SJCRH30 (cell line): Measurements from ENCODE around the gene KRTAP19-3. TPM values are rescaled to one million over a fixed set of nuclear protein-coding genes. Genes with fewer than 3 reads are reported as not detected.
"Not testable (repeated sequence)": the region's sequence is repeated elsewhere in the genome, so short reads cannot be mapped to it uniquely, and the experiment has no call there.

Experiments used
- DNase-seq, 2 experiments: peaks; one replicate each; pipeline ENCODE4 v3.0.0-alpha.2; 2015 to 2020
- H3K27ac ChIP-seq: fragments of 250-450 bp; sonication (Bioruptor Pico); 2 replicates; pipeline ENCODE4 v1.5.1; 2020; ENCODE audit warnings: mild to moderate bottlenecking, moderate library complexity
- H3K27me3 ChIP-seq: fragments of 250-450 bp; sonication (Bioruptor Pico); 2 replicates; pipeline ENCODE4 v1.5.1; 2020; ENCODE audit warnings: mild to moderate bottlenecking, moderate library complexity
- H3K36me3 ChIP-seq: fragments of 250-450 bp; sonication (Bioruptor Pico); 2 replicates; pipeline ENCODE4 v1.5.1; 2020; ENCODE audit warnings: mild to moderate bottlenecking, moderate library complexity
- H3K4me1 ChIP-seq: fragments of 250-450 bp; sonication (Bioruptor Pico); 2 replicates; pipeline ENCODE4 v1.5.1; 2020; ENCODE audit warnings: mild to moderate bottlenecking, moderate library complexity
- H3K4me3 ChIP-seq: fragments of 250-450 bp; sonication (Bioruptor Pico); 2 replicates; pipeline ENCODE4 v1.5.1; 2020; ENCODE audit warnings: mild to moderate bottlenecking, moderate library complexity
- H3K9me3 ChIP-seq: fragments of 250-450 bp; sonication (Bioruptor Pico); replicated peaks from 2 replicates; pipeline ENCODE4 v1.5.1; 2020; ENCODE audit warnings: mild to moderate bottlenecking, moderate library complexity
- total RNA-seq: library from RNA; depleted of rRNA; stranded (reverse); fragments of >200 nt; shearing (Covaris generic); gene quantifications from 2 replicates; pipeline ENCODE4 v1.2.3, GENCODE V29; 2014; rRNA removed

Gene KRTAP19-3
- total RNA-seq: not detected in 2 replicates

- Histone ChIP-seq H3K9me3 (no peaks in the 10 kb centered on the region), H3K27me3 (peaks cover 4% of the 10 kb centered on the region), H3K36me3 (no peaks in the 10 kb centered on the region), H3K4me3 (no peak within 1 kb of the TSS), H3K4me1 (no peaks in the 10 kb centered on the region), H3K27ac (no peak within 1 kb of the TSS)
- DNase-seq: no peak
Observed at GRCh38 chr21:30491963-30492428, at the start of gene KRTAP19-3. TSS of gene KRTAP19-3 (minus strand) at chr21:30492013. CDS start at chr21:30491957, 56 bp downstream.

DNA sequence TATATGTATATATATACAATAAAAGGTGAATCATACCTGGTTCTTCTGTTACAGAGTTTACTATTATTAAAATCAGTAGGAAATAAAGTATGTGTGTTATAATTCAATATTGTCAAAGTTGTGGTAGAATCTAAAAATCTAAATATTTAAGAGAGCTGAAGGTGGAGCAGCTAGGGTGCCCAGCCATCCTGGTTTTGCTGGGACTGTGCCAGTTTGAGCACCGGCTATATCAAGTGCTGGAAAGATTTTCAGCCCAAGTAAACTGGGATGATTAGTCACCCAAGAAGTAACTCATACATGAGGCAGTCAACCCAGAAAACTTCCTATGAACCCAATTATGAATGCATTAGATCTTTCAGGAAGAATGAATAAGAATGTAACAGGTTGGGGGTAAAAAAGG lies 27.1 kb upstream of the KRTAP19-3 start:
- no peak for DNase-seq
- H3K27me3 ChIP-seq: no peaks in the 10 kb centered on the region
- H3K4me3 ChIP-seq: no peak overlapping the region
- no peaks in the 10 kb centered on the region for H3K36me3 ChIP-seq
- no peak overlapping the region for H3K27ac ChIP-seq
- no peaks in the 10 kb centered on the region for H3K4me1 ChIP-seq
- no peaks in the 10 kb centered on the region for H3K9me3 ChIP-seq

- H3K9me3 ChIP-seq: no peaks in the 10 kb centered on the region
- no peaks in the 10 kb centered on the region for H3K36me3 ChIP-seq
- no peak for DNase-seq
- no peak overlapping the region for H3K4me3 ChIP-seq
- H3K4me1 ChIP-seq: no peaks in the 10 kb centered on the region
- no peak overlapping the region for H3K27ac ChIP-seq
- H3K27me3 ChIP-seq: no peaks in the 10 kb centered on the region
Observed at GRCh38 chr21:30515681-30516080, 23.9 kb upstream of the KRTAP19-3 start.

GRCh38 chr21:30505621-30506205 lies 13.9 kb upstream of the KRTAP19-3 start:
- not testable (repeated sequence) for H3K36me3 ChIP-seq, H3K4me3 ChIP-seq, H3K4me1 ChIP-seq, H3K27me3 ChIP-seq, H3K9me3 ChIP-seq, H3K27ac ChIP-seq
- DNase-seq: peak in 1 of 2 experiments; percentile 24

- Histone ChIP-seq H3K4me3 (no peak within 1 kb of the TSS), H3K4me1 (no peaks in the 10 kb centered on the region), H3K27ac (no peak within 1 kb of the TSS), H3K9me3 (no peaks in the 10 kb centered on the region), H3K36me3 (no peaks in the 10 kb centered on the region), H3K27me3 (no peaks in the 10 kb centered on the region; the same call in 1 of the 2 replicates)
- no peak for DNase-seq
Observed at GRCh38 chr21:30502041-30502440, 10.2 kb upstream of the KRTAP19-3 start, which contains the start of gene KRTAP19-5. TSS of gene KRTAP19-5 (minus strand) at chr21:30502141. CDS start at chr21:30502090, 51 bp downstream.

DNA sequence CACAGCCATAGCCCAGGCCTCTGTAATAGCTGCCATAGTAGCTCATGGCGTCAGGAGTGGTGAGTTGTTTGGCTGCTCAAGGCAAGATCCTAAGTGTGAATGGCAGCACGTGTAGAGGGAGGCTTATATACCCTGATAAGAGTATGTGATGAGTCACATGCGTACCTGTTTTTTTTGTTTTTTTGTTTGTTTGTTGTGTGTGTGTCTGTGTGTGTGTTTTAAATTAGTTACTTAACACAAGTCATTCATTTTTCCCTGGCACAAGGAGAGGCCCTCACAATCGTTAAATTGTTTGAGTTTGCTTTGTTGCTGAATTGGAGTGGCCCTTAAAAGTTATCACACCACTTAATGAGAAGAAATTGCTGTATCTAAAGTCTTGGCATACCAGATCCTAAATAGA lies 5.3 kb upstream of the KRTAP19-3 start, which contains the start of gene KRTAP19-4:
KRTAP19-4 (minus strand) TSS at position 101 of the 400 bp plus-strand sequence; CDS start at position 46, 55 bp downstream.
- no peak for DNase-seq
- H3K4me1 ChIP-seq: no peaks in the 10 kb centered on the region
- H3K27ac ChIP-seq: no peak within 1 kb of the TSS
- H3K4me3 ChIP-seq: no peak within 1 kb of the TSS
- no peaks in the 10 kb centered on the region for H3K36me3 ChIP-seq
- no peaks in the 10 kb centered on the region for H3K9me3 ChIP-seq
- no peaks in the 10 kb centered on the region; the same call in none of the 2 replicates for H3K27me3 ChIP-seq

- Histone ChIP-seq H3K4me1 (no peaks in the 10 kb centered on the region), H3K36me3 (no peaks in the 10 kb centered on the region), H3K4me3 (no peak within 1 kb of the TSS), H3K27me3 (peaks cover 4% of the 10 kb centered on the region), H3K27ac (no peak within 1 kb of the TSS), H3K9me3 (no peaks in the 10 kb centered on the region)
- DNase-seq: no peak
Observed at GRCh38 chr21:30487336-30487735, 4.5 kb downstream of the KRTAP19-3 start, which contains the start of gene KRTAP19-2. TSS of gene KRTAP19-2 (minus strand) at chr21:30487436. CDS start at chr21:30487348, 88 bp downstream.

DNA sequence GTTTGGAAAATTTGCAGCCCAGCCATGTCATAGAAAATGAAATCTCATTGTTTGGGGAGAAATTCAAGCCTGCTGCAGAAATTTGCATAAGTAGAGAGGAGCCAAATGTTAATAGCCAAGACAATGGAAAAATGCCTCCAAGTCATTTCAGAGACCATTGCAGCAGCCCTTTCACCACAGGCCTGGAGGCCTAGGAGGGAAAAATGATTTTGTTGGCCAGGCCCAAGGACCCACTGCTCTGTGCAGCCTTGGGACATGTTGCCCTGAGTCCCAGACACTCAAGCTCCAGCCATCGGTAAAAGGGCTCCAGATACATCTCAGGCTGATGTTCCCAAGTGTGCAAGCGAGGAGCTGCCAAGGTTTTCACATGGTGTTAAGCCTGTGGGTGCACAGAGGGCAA lies 5.6 kb downstream of the KRTAP19-3 start:
- H3K4me1 ChIP-seq: no peaks in the 10 kb centered on the region
- no peaks in the 10 kb centered on the region for H3K9me3 ChIP-seq
- peaks cover 4% of the 10 kb centered on the region; the same call in 1 of the 2 replicates for H3K27me3 ChIP-seq
- no peak for DNase-seq
- no peak overlapping the region for H3K27ac ChIP-seq
- H3K4me3 ChIP-seq: no peak overlapping the region
- no peaks in the 10 kb centered on the region for H3K36me3 ChIP-seq

DNA sequence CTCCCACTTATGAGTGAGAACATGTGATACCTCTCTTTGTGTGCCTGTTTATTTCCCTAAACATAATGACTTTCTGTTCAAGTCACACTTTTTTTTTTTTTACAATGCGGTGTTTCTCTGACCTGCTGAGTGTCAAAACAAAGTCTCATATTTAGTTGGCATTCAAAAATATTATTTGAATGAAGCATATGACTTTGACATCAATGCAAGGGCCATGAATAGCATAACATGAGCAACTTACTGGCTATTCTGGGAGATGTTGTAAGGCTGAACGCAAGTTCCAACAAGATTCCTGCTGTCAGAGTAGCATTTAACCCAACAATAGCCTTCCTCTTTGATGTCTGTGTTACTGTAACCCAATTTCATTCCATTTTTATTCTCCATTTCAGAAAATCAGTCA lies 9.7 kb downstream of the KRTAP19-3 start:
- H3K4me1 ChIP-seq: no peaks in the 10 kb centered on the region
- no peaks in the 10 kb centered on the region; the same call in 1 of the 2 replicates for H3K27me3 ChIP-seq
- H3K9me3 ChIP-seq: no peaks in the 10 kb centered on the region
- no peaks in the 10 kb centered on the region for H3K36me3 ChIP-seq
- no peak overlapping the region for H3K4me3 ChIP-seq
- no peak for DNase-seq
- H3K27ac ChIP-seq: no peak overlapping the region

DNA sequence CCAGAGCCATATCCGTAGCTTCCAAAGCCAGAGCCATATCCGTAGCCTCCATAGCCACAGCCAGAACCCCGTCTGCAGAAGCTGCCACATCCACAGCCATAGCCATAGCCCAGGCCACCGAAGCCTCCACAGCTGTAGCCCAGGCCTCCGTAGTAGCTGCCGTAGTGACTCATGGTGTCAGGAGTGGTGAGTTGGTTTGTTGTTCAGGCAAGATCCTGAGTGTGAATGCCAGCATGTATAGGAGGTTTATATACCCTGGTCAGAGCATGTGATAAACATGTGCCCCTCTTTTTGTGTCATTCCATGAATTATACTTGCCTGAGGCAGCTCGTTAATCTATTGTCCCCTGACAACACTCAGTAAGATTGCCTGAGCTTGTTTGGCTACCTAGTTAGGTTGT lies 11.7 kb downstream of the KRTAP19-3 start, which contains the start of gene KRTAP19-1:
KRTAP19-1 (minus strand) TSS at position 223 of the 400 bp plus-strand sequence; CDS start at position 173, 50 bp downstream.
- no peak within 1 kb of the TSS for H3K4me3 ChIP-seq
- DNase-seq: no peak
- no peak within 1 kb of the TSS for H3K27ac ChIP-seq
- H3K36me3 ChIP-seq: no peaks in the 10 kb centered on the region
- no peaks in the 10 kb centered on the region for H3K9me3 ChIP-seq
- H3K27me3 ChIP-seq: no peaks in the 10 kb centered on the region; the same call in 1 of the 2 replicates
- H3K4me1 ChIP-seq: no peaks in the 10 kb centered on the region

GRCh38 chr21:30479259-30479658 lies 12.6 kb downstream of the KRTAP19-3 start:
- no peak for DNase-seq
- H3K9me3 ChIP-seq: no peaks in the 10 kb centered on the region
- H3K4me1 ChIP-seq: no peaks in the 10 kb centered on the region
- no peaks in the 10 kb centered on the region; the same call in 1 of the 2 replicates for H3K27me3 ChIP-seq
- no peak overlapping the region for H3K27ac ChIP-seq
- H3K4me3 ChIP-seq: no peak overlapping the region
- no peaks in the 10 kb centered on the region for H3K36me3 ChIP-seq

DNA sequence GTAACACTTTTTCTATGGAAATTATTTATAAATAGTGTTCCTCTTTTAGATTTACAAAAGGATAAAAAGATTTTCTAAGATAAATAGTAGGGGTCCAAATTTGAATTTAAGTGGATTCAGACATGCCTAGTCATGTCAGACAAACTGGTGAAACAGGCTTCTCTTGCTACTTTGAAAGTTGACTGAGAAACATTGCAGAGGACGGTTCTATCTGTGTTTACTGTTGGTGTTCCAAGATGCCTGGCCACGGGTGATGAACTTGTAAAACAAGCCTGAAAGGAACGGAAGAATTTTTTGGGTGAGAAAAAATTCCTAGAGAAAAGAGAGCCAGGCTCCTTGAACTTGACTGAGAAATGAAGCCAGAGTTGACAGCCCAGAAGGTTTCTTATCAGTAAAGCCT lies 13.8 kb downstream of the KRTAP19-3 start:
- Histone ChIP-seq H3K4me1 (no peaks in the 10 kb centered on the region), H3K36me3 (no peaks in the 10 kb centered on the region), H3K9me3 (no peaks in the 10 kb centered on the region), H3K27ac (no peak overlapping the region), H3K27me3 (no peaks in the 10 kb centered on the region; the same call in 1 of the 2 replicates), H3K4me3 (no peak overlapping the region)
- no peak for DNase-seq

GRCh38 chr21:30468900-30469714 lies 22.7 kb downstream of the KRTAP19-3 start:
- Histone ChIP-seq H3K4me3 (no peak overlapping the region), H3K4me1 (no peaks in the 10 kb centered on the region), H3K27ac (no peak overlapping the region), H3K9me3 (no peaks in the 10 kb centered on the region), H3K36me3 (no peaks in the 10 kb centered on the region), H3K27me3 (peaks cover 3% of the 10 kb centered on the region; the same call in 1 of the 2 replicates)
- no peak for DNase-seq

GRCh38 chr21:30463713-30464112 lies 28.1 kb downstream of the KRTAP19-3 start:
- Histone ChIP-seq H3K9me3 (no peaks in the 10 kb centered on the region), H3K36me3 (no peaks in the 10 kb centered on the region), H3K27me3 (no peaks in the 10 kb centered on the region), H3K4me3 (no peak overlapping the region), H3K27ac (no peak overlapping the region), H3K4me1 (no peaks in the 10 kb centered on the region)
- peak in 1 of 2 experiments; percentile 41 for DNase-seq

- Histone ChIP-seq H3K27me3 (no peaks in the 10 kb centered on the region), H3K9me3 (no peaks in the 10 kb centered on the region), H3K4me1 (no peaks in the 10 kb centered on the region), H3K36me3 (no peaks in the 10 kb centered on the region), H3K27ac (no peak overlapping the region), H3K4me3 (no peak overlapping the region)
- DNase-seq: no peak
Observed at GRCh38 chr21:30448514-30448913, 43.3 kb downstream of the KRTAP19-3 start.
